ENCODE measurements around the gene ZSCAN12.

DNA sequence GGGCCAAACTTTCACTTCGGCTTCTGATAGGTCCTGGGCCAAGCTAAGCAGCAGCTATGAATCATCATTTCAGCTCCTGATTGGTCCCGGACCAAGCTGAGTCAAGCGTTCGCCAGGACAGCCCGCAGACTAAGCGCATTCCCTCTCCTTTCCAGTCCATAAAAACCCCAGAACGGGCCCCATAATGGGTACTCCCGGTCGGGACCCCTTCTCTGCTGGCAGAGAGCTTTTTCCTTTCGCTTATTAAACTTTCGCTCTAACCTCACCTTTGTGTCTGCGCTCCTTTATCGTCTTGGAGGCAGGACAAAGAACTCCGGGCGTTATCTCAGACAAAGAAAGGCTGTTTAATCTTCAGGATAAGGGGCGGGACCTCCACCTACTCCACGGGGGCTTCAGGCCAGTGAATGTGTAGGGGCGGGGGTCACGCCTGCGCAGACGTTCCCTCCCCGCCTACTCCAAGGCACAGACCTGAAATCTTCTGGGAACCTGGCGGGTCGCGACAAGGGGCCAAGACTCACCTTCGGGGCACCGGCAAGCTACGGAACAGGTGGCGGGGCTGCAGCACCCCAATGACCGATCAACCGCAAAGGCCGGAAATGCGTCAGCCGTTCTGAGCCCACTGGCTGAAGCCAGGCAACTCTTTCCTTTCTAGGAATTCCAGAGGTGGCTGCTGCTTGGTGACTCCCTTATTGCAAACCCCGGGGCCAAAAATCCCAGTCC is 63.8 kb downstream of the ZSCAN12 start, which contains the start of gene ZSCAN31:
- TF ChIP-seq, protein P1, sequence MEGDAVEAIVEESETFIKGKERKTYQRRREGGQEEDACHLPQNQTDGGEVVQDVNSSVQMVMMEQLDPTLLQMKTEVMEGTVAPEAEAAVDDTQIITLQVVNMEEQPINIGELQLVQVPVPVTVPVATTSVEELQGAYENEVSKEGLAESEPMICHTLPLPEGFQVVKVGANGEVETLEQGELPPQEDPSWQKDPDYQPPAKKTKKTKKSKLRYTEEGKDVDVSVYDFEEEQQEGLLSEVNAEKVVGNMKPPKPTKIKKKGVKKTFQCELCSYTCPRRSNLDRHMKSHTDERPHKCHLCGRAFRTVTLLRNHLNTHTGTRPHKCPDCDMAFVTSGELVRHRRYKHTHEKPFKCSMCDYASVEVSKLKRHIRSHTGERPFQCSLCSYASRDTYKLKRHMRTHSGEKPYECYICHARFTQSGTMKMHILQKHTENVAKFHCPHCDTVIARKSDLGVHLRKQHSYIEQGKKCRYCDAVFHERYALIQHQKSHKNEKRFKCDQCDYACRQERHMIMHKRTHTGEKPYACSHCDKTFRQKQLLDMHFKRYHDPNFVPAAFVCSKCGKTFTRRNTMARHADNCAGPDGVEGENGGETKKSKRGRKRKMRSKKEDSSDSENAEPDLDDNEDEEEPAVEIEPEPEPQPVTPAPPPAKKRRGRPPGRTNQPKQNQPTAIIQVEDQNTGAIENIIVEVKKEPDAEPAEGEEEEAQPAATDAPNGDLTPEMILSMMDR (optimal IDR thresholded peaks at IDR 0.05 in 1 of 3, IDR thresholded peaks at IDR 0.05 in 1 of 3, conservative IDR thresholded peaks at IDR 0.05 in 1 of 3; ENCODE audit: extremely low read depth in 1 of 3, insufficient read depth in 2 of 3, low read length in 3 of 3): no peak
- no peak for TF ChIP-seq EZH2 (IDR thresholded peaks at IDR 0.05; ENCODE audit: low read length)

Measured in keratinocyte (primary cell).